RWPE1 (cell line): ENCODE measurements around the gene RIOX2.

Experiments
- CTCF ChIA-PET: fragments of 350-600 bp; sonication (Branson Sonifier 250); formaldehyde crosslinking; extraction: SDS; loops from one replicate; lab custom pipeline; 2021; lab: Yijun Ruan, JAX
- POLR2A ChIA-PET: fragments of 400-600 bp; formaldehyde crosslinking; extraction: SDS; loops from one replicate; lab custom pipeline; 2020; ENCODE audit warnings: antibody characterized with exemption; ENCODE audit not compliant: low non-redundant PET; lab: Yijun Ruan, JAX
- DNase-seq: peaks from one replicate; pipeline ENCODE4 v3.0.0; 2012; ENCODE audit warnings: low spot score
- H3K27ac ChIP-seq: fragments of 450-650 bp; 2 replicates; pipeline ENCODE4 v1.5.1; 2017
- CTCF ChIP-seq: fragments of 450-650 bp; conservative IDR thresholded peaks from 2 replicates; pipeline ENCODE4 v1.5.1; 2017; ENCODE audit warnings: low read depth, mild to moderate bottlenecking

The RIOX2 gene

GRCh38 chr3:97940034-97940433 lies 32.2 kb downstream of the RIOX2 start:
- no peak overlapping the region for H3K27ac ChIP-seq
- no peak for DNase-seq
- no peak for TF ChIP-seq CTCF
- POLR2A ChIA-PET: no interaction called here
- CTCF ChIA-PET: no interaction called here

GRCh38 chr3:97939401-97939800 lies 32.8 kb downstream of the RIOX2 start:
- no peak for DNase-seq
- no peak overlapping the region for H3K27ac ChIP-seq
- CTCF ChIA-PET: no interaction called here
- no peak for TF ChIP-seq CTCF
- POLR2A ChIA-PET: no interaction called here

- ChIA-PET POLR2A (no interaction called here), CTCF (interaction anchor here (0.9 kb wide), 1 partner anchor 85 kb away, joined by 3 read pairs; no protein-coding TSS in a partner anchor)
- DNase-seq: no peak
- no peak overlapping the region for H3K27ac ChIP-seq
- TF ChIP-seq CTCF: no peak
Observed at GRCh38 chr3:97938444-97938843, 33.8 kb downstream of the RIOX2 start.

- POLR2A ChIA-PET: no interaction called here
- H3K27ac ChIP-seq: no peak overlapping the region
- CTCF ChIA-PET: no interaction called here
- no peak for DNase-seq
- TF ChIP-seq CTCF: no peak
Observed at GRCh38 chr3:97937205-97937604, 35.0 kb downstream of the RIOX2 start.

- no peak for TF ChIP-seq CTCF
- ChIA-PET CTCF (interaction anchor here (0.5 to 1.1 kb wide), 3 partner anchors 11 to 1308 kb away, joined by 3 to 4 read pairs (median 3); no protein-coding TSS in a partner anchor), POLR2A (no interaction called here)
- DNase-seq: peak; percentile 5
- H3K27ac ChIP-seq: no peak overlapping the region
Observed at GRCh38 chr3:97935842-97936241, 36.4 kb downstream of the RIOX2 start.

- DNase-seq: no peak
- no peak for TF ChIP-seq CTCF
- ChIA-PET CTCF (interaction anchor here (0.5 kb wide), 1 partner anchor 11 kb away, joined by 3 read pairs; no protein-coding TSS in a partner anchor), POLR2A (no interaction called here)
- no peak overlapping the region for H3K27ac ChIP-seq
Observed at GRCh38 chr3:97934980-97935695, 37.1 kb downstream of the RIOX2 start.
